ENCODE results near the gene WDPCP. TPM values are rescaled to one million over a fixed set of nuclear protein-coding genes. Genes with fewer than 3 reads are reported as not detected.

WDPCP gene
- total and polyA plus RNA-seq, 2 of the 13 experiments (the other 11 are each of a cell fraction or from before 2014, with no cell fraction given) = 2.9 to 5.2 TPM

GRCh38 chr2:63092401-63092800 lies 495.9 kb downstream of the WDPCP start:
- Histone ChIP-seq H3K4me1 (ENCODE audit: insufficient read depth, low read length) (peaks cover 4% of the 10 kb centered on the region; the same call in 1 of the 2 replicates), H2AFZ (ENCODE audit: low read length) (no peak overlapping the region), H3K79me2 (ENCODE audit: insufficient read depth, low read length) (no peaks in the 10 kb centered on the region), H3K4me3 (replicated peaks in 1 of 3; ENCODE audit: insufficient read depth in 1 of 3, low read depth in 2 of 3, low read length in 3 of 3) (no peak overlapping the region), H3K4me2 (ENCODE audit: low read depth, low read length) (no peak overlapping the region), H3K9ac (ENCODE audit: insufficient read depth, low read depth, low read length) (no peak overlapping the region), H3K9me3 (ENCODE audit: low read length) (no peaks in the 10 kb centered on the region), H4K20me1 (ENCODE audit: insufficient read depth, low read length) (no peaks in the 10 kb centered on the region), H3K27ac (ENCODE audit: extremely low read length, insufficient read depth, low read length) (no peak overlapping the region), H3K36me3 (replicated peaks in 1 of 2; ENCODE audit: control insufficient read depth in 1 of 2, insufficient read depth in 2 of 2, low read length in 2 of 2) (no peaks in the 10 kb centered on the region), H3K27me3 (ENCODE audit: control insufficient read depth in 1 of 2, insufficient read depth in 2 of 2, low read length in 2 of 2) (no peaks in the 10 kb centered on the region; a peak in 1 of 5 replicates)
- BruUV-seq (replicated peaks) = no TSS peak
- no peak for FAIRE-seq
- intact Hi-C loops (cut with micrococcal nuclease; ENCODE audit: unreplicated experiment) = no loop called here
- ChIA-PET POLR2A (no interaction called here), CTCF (ENCODE audit: low intra/inter-chr PET ratio, low total read pairs) (no interaction called here)
- in situ Hi-C loops (cut with HindIII; ENCODE audit: extremely low pct_ligation_motif_present, low pct_unique_long_range_greater_than_20kb) = loop anchor here (25.0 kb wide), 1 partner anchor 195 kb away; no protein-coding TSS in a partner anchor
- ATAC-seq = no peak
- DNase-seq (ENCODE audit: low spot score) = no peak
- TF ChIP-seq E2F1 (CRISPR knock-in tag; IDR thresholded peaks at IDR 0.05) (no peak), RFX1 (IDR thresholded peaks at IDR 0.05) (no peak), DDIT3 (CRISPR knock-in tag; IDR thresholded peaks at IDR 0.05) (no peak), RARA (CRISPR knock-in tag; IDR thresholded peaks at IDR 0.05) (no peak)
- WGBS (ENCODE audit: low lambda C conversion rate) = 38% methylated on average over 1 of the region's 1 CpG

GRCh38 chr2:63086687-63087086 lies 501.6 kb downstream of the WDPCP start:
- no TSS peak for BruUV-seq (replicated peaks)
- Histone ChIP-seq H4K20me1 (ENCODE audit: insufficient read depth, low read length) (no peaks in the 10 kb centered on the region), H3K79me2 (ENCODE audit: insufficient read depth, low read length) (no peaks in the 10 kb centered on the region), H3K9me3 (ENCODE audit: low read length) (no peaks in the 10 kb centered on the region), H3K4me2 (ENCODE audit: low read depth, low read length) (no peak overlapping the region), H3K27me3 (ENCODE audit: control insufficient read depth in 1 of 2, insufficient read depth in 2 of 2, low read length in 2 of 2) (no peaks in the 10 kb centered on the region), H3K9ac (ENCODE audit: insufficient read depth, low read depth, low read length) (no peak overlapping the region), H3K4me3 (replicated peaks in 1 of 3; ENCODE audit: insufficient read depth in 1 of 3, low read depth in 2 of 3, low read length in 3 of 3) (no peak overlapping the region), H3K27ac (ENCODE audit: extremely low read length, insufficient read depth, low read length) (no peak overlapping the region), H3K4me1 (ENCODE audit: insufficient read depth, low read length) (peaks cover 24% of the 10 kb centered on the region), H2AFZ (ENCODE audit: low read length) (no peak overlapping the region), H3K36me3 (replicated peaks in 1 of 2; ENCODE audit: control insufficient read depth in 1 of 2, insufficient read depth in 2 of 2, low read length in 2 of 2) (no peaks in the 10 kb centered on the region)
- intact Hi-C loops (cut with micrococcal nuclease; ENCODE audit: unreplicated experiment) = no loop called here
- peak; percentile 66 for ATAC-seq
- FAIRE-seq = peak; percentile 36
- CTCF ChIA-PET (ENCODE audit: low intra/inter-chr PET ratio, low total read pairs) = no interaction called here
- in situ Hi-C loops (cut with HindIII; ENCODE audit: extremely low pct_ligation_motif_present, low pct_unique_long_range_greater_than_20kb) = loop anchor here (25.0 kb wide), 1 partner anchor 201 kb away; no protein-coding TSS in a partner anchor
- no peak for DNase-seq (ENCODE audit: low spot score)
- WGBS (ENCODE audit: low lambda C conversion rate) = 4% methylated on average over 1 of the region's 1 CpG
- POLR2A ChIA-PET = no interaction called here
- peak; percentile 23; the same call in 1 of the 2 replicates for TF ChIP-seq HNF4A (CRISPR knock-in tag; IDR thresholded peaks at IDR 0.05)
- peak in 1 of 2 experiments; percentile 50; a peak in 1 of 4 replicates for TF ChIP-seq ATF4 (CRISPR knock-in tag; IDR thresholded peaks at IDR 0.05)
- peak; percentile 50; the same call in 1 of the 2 replicates for TF ChIP-seq GATAD2A (CRISPR knock-in tag; IDR thresholded peaks at IDR 0.05)
- TF ChIP-seq JUNB (CRISPR knock-in tag; IDR thresholded peaks at IDR 0.05; ENCODE audit: borderline replicate concordance) = no peak
- TF ChIP-seq CREB1 (IDR thresholded peaks at IDR 0.05) = peak; percentile 53
- TF ChIP-seq CREB1 (CRISPR knock-in tag; IDR thresholded peaks at IDR 0.05) = no peak; the same call in none of the 2 replicates
- no peak for TF ChIP-seq TARDBP (CRISPR knock-in tag; IDR thresholded peaks at IDR 0.05)
- TF ChIP-seq ZBTB4 (CRISPR knock-in tag; IDR thresholded peaks at IDR 0.05; ENCODE audit: borderline replicate concordance) = no peak
- no peak for TF ChIP-seq TCF7L2 (IDR thresholded peaks at IDR 0.05; ENCODE audit: low read depth, low read length)
- TF ChIP-seq ZNF563 (CRISPR knock-in tag; IDR thresholded peaks at IDR 0.05) = no peak
- peak; percentile 87 for TF ChIP-seq ONECUT2 (CRISPR knock-in tag; IDR thresholded peaks at IDR 0.05)

All from HepG2 (cell line).